IMR-90 (cell line): ENCODE results near the gene RBBP8NL. TPM values are rescaled to one million over a fixed set of nuclear protein-coding genes. Genes with fewer than 3 reads are reported as not detected.

Source experiments
- ATAC-seq: fragments of 200-7000 bp; cut with Tn5 transposase; 2 replicates; pipeline ENCODE4 v1.9.1; 2020; ENCODE audit warnings: low read depth, mild to moderate bottlenecking, moderate library complexity
- BruUV-seq: library from RNA; stranded (reverse); fragments of 400-500 nt; replicated peaks from 2 replicates; lab custom pipeline; 2021; lab: Mats Ljungman, UMichigan
- CTCF ChIA-PET: fragments of 300-600 bp; formaldehyde crosslinking; extraction: SDS; loops from one replicate; lab custom pipeline; 2021; ENCODE audit warnings: antibody characterized with exemption; lab: Yijun Ruan, JAX
- POLR2A ChIA-PET: fragments of 300-600 bp; sonication (Branson Sonifier 250); formaldehyde crosslinking; loops from one replicate; lab custom pipeline; 2022; ENCODE audit warnings: antibody characterized with exemption; ENCODE audit not compliant: unreplicated experiment; lab: Charles Lee
- DNase-seq: peaks from one replicate; pipeline ENCODE4 v3.0.0; 2013
- H2AFZ ChIP-seq: replicated peaks from 2 replicates; pipeline ENCODE3; 2013; ENCODE audit warnings: low read length, mild to moderate bottlenecking; ENCODE audit not compliant: poor library complexity
- H2AK5ac ChIP-seq: 2 replicates; pipeline ENCODE4 v1.6.1; 2013; ENCODE audit warnings: low read depth, low read length, inconsistent platforms
- H2AK9ac ChIP-seq: replicated peaks from 2 replicates; pipeline ENCODE3; 2013; ENCODE audit warnings: mild to moderate bottlenecking, low read depth, low read length, moderate library complexity; ENCODE audit not compliant: poor library complexity
- H2BK120ac ChIP-seq: 2 replicates; pipeline ENCODE4 v1.6.1; 2013; ENCODE audit warnings: low read depth, low read length, inconsistent platforms
- H2BK15ac ChIP-seq: 3 replicates; pipeline ENCODE4 v1.6.1; 2013; ENCODE audit warnings: low read depth, low read length, inconsistent platforms
- H2BK20ac ChIP-seq: 2 replicates; pipeline ENCODE4 v1.6.1; 2013; ENCODE audit warnings: low read depth, mild to moderate bottlenecking, inconsistent platforms, low read length, moderate library complexity
- H2BK5ac ChIP-seq: 2 replicates; pipeline ENCODE4 v1.6.1; 2013; ENCODE audit warnings: mild to moderate bottlenecking, low read depth, low read length, inconsistent platforms; ENCODE audit not compliant: poor library complexity, severe bottlenecking
- H3K14ac ChIP-seq: replicated peaks from 2 replicates; pipeline ENCODE4 v1.6.1; 2013; ENCODE audit warnings: low read depth, low read length, inconsistent platforms
- H3K18ac ChIP-seq: 2 replicates; pipeline ENCODE4 v1.6.1; 2013; ENCODE audit warnings: low read depth, low read length, control low read depth
- H3K23ac ChIP-seq: 2 replicates; pipeline ENCODE4 v1.6.1; 2013; ENCODE audit warnings: low read depth, low read length, inconsistent platforms
- H3K27ac ChIP-seq: 2 replicates; pipeline ENCODE4 v1.5.1; 2013; ENCODE audit warnings: mild to moderate bottlenecking, control low read depth, low read length; ENCODE audit not compliant: insufficient read depth
- H3K27me3 ChIP-seq: 2 replicates; pipeline ENCODE4 v1.6.1; 2013; ENCODE audit warnings: low read length; ENCODE audit not compliant: control insufficient read depth, insufficient read depth
- H3K36me3 ChIP-seq: 2 replicates; pipeline ENCODE4 v1.6.1; 2013; ENCODE audit warnings: low read length, mixed read lengths; ENCODE audit not compliant: control insufficient read depth, insufficient read depth
- H3K4ac ChIP-seq: 2 replicates; pipeline ENCODE4 v1.6.1; 2013; ENCODE audit warnings: low read depth, low read length, inconsistent platforms
- H3K4me1 ChIP-seq: 2 replicates; pipeline ENCODE4 v1.6.1; 2013; ENCODE audit warnings: low read length, mixed read lengths; ENCODE audit not compliant: control insufficient read depth, insufficient read depth
- H3K4me2 ChIP-seq: 2 replicates; pipeline ENCODE4 v1.6.1; 2013; ENCODE audit warnings: low read depth, mild to moderate bottlenecking, control low read depth, low read length, moderate library complexity
- H3K4me3 ChIP-seq: 2 replicates; pipeline ENCODE4 v1.5.1; 2013; ENCODE audit warnings: low read depth, mild to moderate bottlenecking, control low read depth, low read length, moderate library complexity; ENCODE audit not compliant: insufficient read depth
- H3K56ac ChIP-seq: 2 replicates; pipeline ENCODE4 v1.6.1; 2013; ENCODE audit warnings: low read length, inconsistent platforms; ENCODE audit not compliant: insufficient read depth; ENCODE audit errors: extremely low read depth
- H3K79me1 ChIP-seq, 2 experiments: 2 replicates each; pipeline ENCODE4 v1.6.1; 2013; ENCODE audit warnings: low read length in 2 of 2, inconsistent platforms in 1 of 2, low read depth in 1 of 2
- H3K9ac ChIP-seq: 2 replicates; pipeline ENCODE4 v1.6.1; 2013; ENCODE audit warnings: low read depth, low read length, control low read depth
- H3K9me1 ChIP-seq: 2 replicates; pipeline ENCODE4 v1.6.1; 2013; ENCODE audit warnings: low read length, inconsistent platforms; ENCODE audit not compliant: insufficient read depth
- H3K9me3 ChIP-seq: 2 replicates; pipeline ENCODE4 v1.6.1; 2013; ENCODE audit warnings: low read length; ENCODE audit not compliant: control insufficient read depth, insufficient read depth
- H4K20me1 ChIP-seq: 2 replicates; pipeline ENCODE4 v1.6.1; 2013; ENCODE audit warnings: low read length, inconsistent platforms; ENCODE audit not compliant: insufficient read depth
- H4K5ac ChIP-seq: 2 replicates; pipeline ENCODE4 v1.6.1; 2013; ENCODE audit warnings: mild to moderate bottlenecking, low read depth, low read length, control low read depth
- H4K8ac ChIP-seq, 2 experiments: 2 replicates each; pipeline ENCODE4 v1.6.1; 2013; ENCODE audit warnings: low read depth in 2 of 2, low read length in 2 of 2, control low read depth in 1 of 2, inconsistent platforms in 1 of 2
- H4K91ac ChIP-seq: 2 replicates; pipeline ENCODE4 v1.6.1; 2013; ENCODE audit warnings: low read depth, low read length, inconsistent platforms; ENCODE audit not compliant: insufficient read depth
- BHLHE40 ChIP-seq: fragments of 150-350 bp; IDR thresholded peaks from 2 replicates; pipeline ENCODE4 v1.6.1; 2016; ENCODE audit warnings: mild to moderate bottlenecking, low read depth, low read length
- WGBS, 2 experiments: methylation state at CpG; one replicate each; pipeline versions ENCODE4 v1.1.5 to v1.1.7; 2013; ENCODE audit warnings: missing lambda C conversion rate in 2 of 2; ENCODE audit not compliant: insufficient read length in 1 of 2; ENCODE audit errors: extremely low coverage in 2 of 2; 5-methylcytosine and 5-hydroxymethylcytosine counted together
- dilution Hi-C: fragments of 300-500 bp; cut with HindIII; formaldehyde crosslinking; loops from one replicate; pipeline ENCODE4 v1.14.3; 2018; ENCODE audit warnings: low sequenced_read_pairs; ENCODE audit not compliant: unreplicated experiment
- in situ Hi-C: fragments of 300-500 bp; cut with MboI; formaldehyde crosslinking; loops from 3 replicates; pipeline ENCODE4 v1.14.3; 2019; ENCODE audit warnings: low sequenced_read_pairs, inconsistent platforms, mixed read lengths
- intact Hi-C: fragments of 100-400 bp; cut with micrococcal nuclease; formaldehyde crosslinking; loops from 2 replicates; pipeline ENCODE4 v1.10.0; 2022
- polyA plus RNA-seq, 3 experiments: library from polyadenylated mRNA; depleted of rRNA; stranded (reverse); fragments of >200 nt; gene quantifications; 2 replicates each; pipeline ENCODE4 v1.2.3, GENCODE V29; 2012; ENCODE audit warnings: low replicate concordance in 1 of 3
- total RNA-seq: library from RNA; depleted of rRNA; stranded (reverse); fragments of >200 nt; gene quantifications from 2 replicates; pipeline ENCODE4 v1.2.3, GENCODE V29; 2012

The RBBP8NL gene
- total and polyA plus RNA-seq, 2 of the 4 experiments (the other 2 are of a cell fraction) = not detected

DNA sequence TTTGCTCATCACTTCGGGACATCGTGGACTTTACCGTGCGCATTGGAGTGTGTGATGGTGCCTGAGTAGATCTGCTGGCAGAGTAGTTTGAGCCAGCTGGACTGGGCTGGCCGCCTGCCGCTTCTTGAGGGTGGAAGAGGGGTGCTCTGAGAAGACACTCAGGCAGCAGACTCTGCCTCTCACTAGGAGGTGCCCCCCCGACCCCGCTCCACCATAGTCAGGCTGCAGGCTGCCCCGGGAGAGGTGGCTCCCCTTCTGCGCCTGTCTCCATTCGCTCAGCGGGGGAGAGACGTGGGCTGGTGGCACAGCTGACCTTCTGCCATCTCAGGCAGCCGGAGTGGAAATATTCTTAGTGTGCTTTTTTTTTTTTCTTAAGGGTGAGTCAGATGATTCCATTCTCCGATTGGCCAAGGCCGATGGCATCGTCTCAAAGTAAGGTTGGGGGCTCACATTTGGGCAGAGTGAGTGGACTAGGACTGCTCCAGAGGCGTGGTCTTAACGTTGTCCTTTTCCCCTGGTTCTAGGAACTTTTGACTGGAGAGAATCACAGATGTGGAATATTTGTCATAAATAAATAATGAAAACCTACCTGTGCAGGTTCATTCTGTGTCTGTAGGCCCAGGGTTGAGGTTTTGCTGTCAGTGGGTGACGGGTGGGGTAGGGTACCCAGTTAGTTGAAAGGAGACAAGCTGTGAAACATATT, 39.3 kb downstream of the RBBP8NL start:
- no peak overlapping the region for H2BK20ac ChIP-seq
- H3K79me1 ChIP-seq = peaks cover 30 to 49% of the 10 kb centered on the region in 2 experiments
- 83% methylated on average over 6 of the region's 20 CpGs; no CpG with 5 or more reads in 1 of the 2 experiments for WGBS, 2 experiments
- peak overlapping the region; percentile 98; the same call in 1 of the 2 replicates for H2AK5ac ChIP-seq
- peak overlapping the region; percentile 81; the same call in 1 of the 2 replicates for H3K23ac ChIP-seq
- H3K27ac ChIP-seq = peak overlapping the region; percentile 31; the same call in 1 of the 2 replicates
- no peak for ATAC-seq
- ChIA-PET POLR2A (interaction anchor here (0.7 kb wide), 1 partner anchor 235 kb away, joined by 3 read pairs; no protein-coding TSS in a partner anchor), CTCF (no interaction called here)
- intact Hi-C loops (loop anchor here (10.0 kb wide), 1 partner anchor 373 kb away; no protein-coding TSS in a partner anchor), in situ Hi-C loops (loop anchor here (25.0 kb wide), 1 partner anchor 376 kb away; no protein-coding TSS in a partner anchor), dilution Hi-C loops (loop anchor here (25.0 kb wide), 1 partner anchor 101 kb away; no protein-coding TSS in a partner anchor)
- peak overlapping the region; percentile 95 for H3K4me2 ChIP-seq
- peak overlapping the region; percentile 94 for H3K4ac ChIP-seq
- BruUV-seq = no TSS peak
- peak overlapping the region; percentile 61; the same call in 1 of the 2 replicates for H3K56ac ChIP-seq
- peak overlapping the region; percentile 10 for H2AFZ ChIP-seq
- no peak for TF ChIP-seq BHLHE40
- H3K9ac ChIP-seq = peak overlapping the region; percentile 96
- H3K36me3 ChIP-seq = peaks cover 36% of the 10 kb centered on the region
- DNase-seq = no peak
- no peaks in the 10 kb centered on the region for H3K27me3 ChIP-seq
- H3K4me1 ChIP-seq = peaks cover 5% of the 10 kb centered on the region
- no peak overlapping the region for H2BK5ac ChIP-seq
- no peak overlapping the region for H2BK120ac ChIP-seq
- peaks cover 39% of the 10 kb centered on the region for H4K20me1 ChIP-seq
- no peak overlapping the region for H4K5ac ChIP-seq
- H3K14ac ChIP-seq = peak overlapping the region; percentile 48
- no peak overlapping the region for H2BK15ac ChIP-seq
- H4K8ac ChIP-seq = peak overlapping the region in 1 of 2 experiments; percentile 76; a peak in 1 of 4 replicates
- 0 out of 2 replicates have a peak, but pooled peaks cover 4% of the 10 kb centered on the region for H3K9me1 ChIP-seq
- H3K18ac ChIP-seq = no peak overlapping the region
- peak overlapping the region; percentile 92 for H3K4me3 ChIP-seq
- peak overlapping the region; percentile 71; the same call in 1 of the 2 replicates for H4K91ac ChIP-seq
- H3K9me3 ChIP-seq = no peaks in the 10 kb centered on the region
- H2AK9ac ChIP-seq = peak overlapping the region; percentile 95
